HepG2 (cell line): ENCODE data around the gene CLPTM1. TPM values are rescaled to one million over a fixed set of nuclear protein-coding genes. Genes with fewer than 3 reads are reported as not detected.

Source experiments
- ATF1 ChIP-seq: IDR thresholded peaks from 2 replicates; pipeline ENCODE4 v1.6.1; 2016; ENCODE audit warnings: mild to moderate bottlenecking, control low read depth
- ATF7-NPFF ChIP-seq: sonication (generic); formaldehyde crosslinking; IDR thresholded peaks from 2 replicates; pipeline ENCODE4 v1.8.1; 2023; ENCODE audit warnings: mild to moderate bottlenecking, low read depth, missing genetic modification reagents, moderate library complexity
- DMTF1 ChIP-seq: sonication (generic); formaldehyde crosslinking; IDR thresholded peaks from 2 replicates; pipeline ENCODE4 v1.4.0; 2020; ENCODE audit warnings: mild to moderate bottlenecking, missing genetic modification reagents
- KDM5A ChIP-seq: fragments of 200-600 bp; sonication (generic); IDR thresholded peaks from 2 replicates; pipeline ENCODE4 v1.7.0; 2018; ENCODE audit warnings: antibody characterized with exemption, mild to moderate bottlenecking, low read length, borderline replicate concordance
- KMT2A ChIP-seq: sonication (generic); formaldehyde crosslinking; IDR thresholded peaks from 2 replicates; pipeline ENCODE4 v1.4.0; 2020; ENCODE audit warnings: missing genetic modification reagents
- MTF2 ChIP-seq: sonication (generic); formaldehyde crosslinking; IDR thresholded peaks from 2 replicates; pipeline ENCODE4 v1.5.0; 2020; ENCODE audit warnings: missing genetic modification reagents, borderline replicate concordance
- NCOA5 ChIP-seq: sonication (generic); formaldehyde crosslinking; IDR thresholded peaks from 2 replicates; pipeline ENCODE4 v1.4.0; 2020; ENCODE audit warnings: missing genetic modification reagents
- NFE2 ChIP-seq: sonication (generic); formaldehyde crosslinking; IDR thresholded peaks from 2 replicates; pipeline ENCODE4 v1.4.0; 2020; ENCODE audit warnings: missing genetic modification reagents
- PHF5A ChIP-seq: IDR thresholded peaks from one replicate; pipeline ENCODE4 v1.6.1; 2018; ENCODE audit warnings: low read depth, missing genetic modification reagents; ENCODE audit not compliant: unreplicated experiment
- POLR2AphosphoS2 ChIP-seq: IDR thresholded peaks from 2 replicates; pipeline ENCODE4 v1.6.1; 2011; ENCODE audit warnings: low read depth, low read length, improper control_type of control experiment
- PPARG ChIP-seq: conservative IDR thresholded peaks from 2 replicates; pipeline ENCODE4 v1.6.1; 2016; ENCODE audit warnings: missing biosample characterization, missing genetic modification reagents
- RBM22 ChIP-seq: fragments of 200-400 bp; formaldehyde crosslinking; optimal IDR thresholded peaks from 2 replicates; pipeline ENCODE3; 2017; ENCODE audit warnings: mild to moderate bottlenecking, low read length, moderate library complexity
- RXRA ChIP-seq: sonication (generic); formaldehyde crosslinking; IDR thresholded peaks from 2 replicates; pipeline ENCODE4 v1.5.1; 2020; ENCODE audit warnings: missing genetic modification reagents
- SALL1 ChIP-seq: sonication (generic); formaldehyde crosslinking; IDR thresholded peaks from 2 replicates; pipeline ENCODE4 v1.8.0; 2022; ENCODE audit warnings: mild to moderate bottlenecking, missing genetic modification reagents
- SATB2 ChIP-seq: sonication (generic); formaldehyde crosslinking; IDR thresholded peaks from 2 replicates; pipeline ENCODE4 v1.5.0; 2020; ENCODE audit warnings: missing genetic modification reagents
- SETDB1 ChIP-seq: sonication (generic); formaldehyde crosslinking; IDR thresholded peaks from 2 replicates; pipeline ENCODE4 v1.5.1; 2020; ENCODE audit warnings: missing genetic modification reagents, mild to moderate bottlenecking, borderline replicate concordance
- SIN3A ChIP-seq: IDR thresholded peaks from 2 replicates; pipeline ENCODE4 v1.6.1; 2011; ENCODE audit warnings: low read depth, mild to moderate bottlenecking, control low read depth, low read length, borderline replicate concordance
- SOX6 ChIP-seq, 2 experiments: fragments of 450-650 bp in 1 of 2; sonication (generic) in 1 of 2; formaldehyde crosslinking in 1 of 2; IDR thresholded peaks; 2 replicates each; pipeline versions ENCODE4 v1.4.0 to v1.6.1; 2017 to 2020; ENCODE audit warnings: antibody characterized with exemption in 1 of 2, mild to moderate bottlenecking in 1 of 2, missing genetic modification reagents in 1 of 2
- ZFAT ChIP-seq: sonication (generic); formaldehyde crosslinking; conservative IDR thresholded peaks from 2 replicates; pipeline ENCODE4 v1.8.1; 2023; ENCODE audit warnings: missing genetic modification reagents, inconsistent platforms
- ZMAT5 ChIP-seq: sonication (generic); formaldehyde crosslinking; IDR thresholded peaks from 2 replicates; pipeline ENCODE4 v1.5.0; 2020; ENCODE audit warnings: mild to moderate bottlenecking, low read depth, missing genetic modification reagents, borderline replicate concordance
- ZMYM3 ChIP-seq: sonication (generic); formaldehyde crosslinking; IDR thresholded peaks from 2 replicates; pipeline ENCODE4 v1.5.1; 2020; ENCODE audit warnings: mild to moderate bottlenecking, missing genetic modification reagents
- ZNF263 ChIP-seq: sonication (generic); formaldehyde crosslinking; IDR thresholded peaks from 2 replicates; pipeline ENCODE4 v1.4.0; 2020; ENCODE audit warnings: missing genetic modification reagents
- ZNF296 ChIP-seq: sonication (generic); formaldehyde crosslinking; conservative IDR thresholded peaks from 2 replicates; pipeline ENCODE4 v1.5.0; 2020; ENCODE audit warnings: mild to moderate bottlenecking, missing genetic modification reagents
- ZNF556 ChIP-seq: sonication (generic); formaldehyde crosslinking; IDR thresholded peaks from 2 replicates; pipeline ENCODE4 v1.4.0; 2020; ENCODE audit warnings: mild to moderate bottlenecking, missing genetic modification reagents, borderline replicate concordance
- ZNF781 ChIP-seq: sonication (generic); formaldehyde crosslinking; IDR thresholded peaks from 2 replicates; pipeline ENCODE4 v1.5.1; 2020; ENCODE audit warnings: borderline replicate concordance, mild to moderate bottlenecking, missing genetic modification reagents; ENCODE audit errors: not compliant biosample characterization
- polyA plus RNA-seq, 8 experiments: library from polyadenylated mRNA; depleted of rRNA in 3 of 8; stranded (reverse) in 7 of 8; unstranded in 1 of 8; fragments of >200 nt; fragmentation: Illumina TruSeq in 4 of 8; extraction: Trizol in 4 of 8; gene quantifications; 2 replicates each; pipeline versions ENCODE4 v1.2.1 to v1.2.3, GENCODE V29; 2011 to 2016; ENCODE audit warnings: low read depth in 4 of 8, missing spikeins in 1 of 8, mixed read lengths in 1 of 8; ENCODE audit not compliant: insufficient read depth in 1 of 8
- total RNA-seq, 5 experiments: library from RNA; depleted of rRNA; stranded (reverse); fragments of >200 nt; fragmentation: Illumina TruSeq; extraction: Trizol; gene quantifications; 2 replicates each; pipeline ENCODE4 v1.2.3, GENCODE V29; 2016; ENCODE audit warnings: low read depth in 1 of 5
- TF ChIP-seq, protein P1 (sequence below): sonication (generic); formaldehyde crosslinking; IDR thresholded peaks from 2 replicates; pipeline ENCODE4 v1.5.1; 2020; ENCODE audit warnings: missing genetic modification reagents, mild to moderate bottlenecking, borderline replicate concordance
- TF ChIP-seq, protein P2 (sequence below): sonication (generic); formaldehyde crosslinking; IDR thresholded peaks from 2 replicates; pipeline ENCODE4 v1.4.0; 2020; ENCODE audit warnings: mild to moderate bottlenecking, missing genetic modification reagents
- TF ChIP-seq, protein P3 (sequence below): sonication (generic); formaldehyde crosslinking; IDR thresholded peaks from 2 replicates; pipeline ENCODE4 v1.5.0; 2020; ENCODE audit warnings: missing genetic modification reagents

The CLPTM1 gene
- total and polyA plus RNA-seq, 2 of the 13 experiments (the other 11 are each of a cell fraction or from before 2014, with no cell fraction given): 34.9 to 42.8 TPM

DNA sequence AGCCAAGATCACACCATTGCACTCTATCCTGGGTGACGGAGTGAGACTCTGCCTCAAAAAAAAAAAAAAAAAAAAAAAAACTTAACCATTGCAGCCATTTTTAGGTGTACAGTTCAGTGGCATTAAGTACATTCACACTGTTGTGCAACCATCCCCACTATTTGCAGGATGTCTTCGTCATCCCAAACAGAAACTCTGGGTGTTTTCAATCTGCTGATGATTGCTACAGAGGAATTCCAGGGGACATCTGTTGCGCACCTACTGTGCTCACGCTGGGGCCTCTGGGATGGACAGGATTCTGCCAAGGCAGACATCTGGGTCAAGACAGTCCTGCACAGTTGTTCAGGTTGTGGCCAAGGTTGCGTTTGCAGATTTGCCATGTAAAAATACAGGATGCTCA is 15.5 kb upstream of the CLPTM1 start (continued):
- TF ChIP-seq, protein P1, sequence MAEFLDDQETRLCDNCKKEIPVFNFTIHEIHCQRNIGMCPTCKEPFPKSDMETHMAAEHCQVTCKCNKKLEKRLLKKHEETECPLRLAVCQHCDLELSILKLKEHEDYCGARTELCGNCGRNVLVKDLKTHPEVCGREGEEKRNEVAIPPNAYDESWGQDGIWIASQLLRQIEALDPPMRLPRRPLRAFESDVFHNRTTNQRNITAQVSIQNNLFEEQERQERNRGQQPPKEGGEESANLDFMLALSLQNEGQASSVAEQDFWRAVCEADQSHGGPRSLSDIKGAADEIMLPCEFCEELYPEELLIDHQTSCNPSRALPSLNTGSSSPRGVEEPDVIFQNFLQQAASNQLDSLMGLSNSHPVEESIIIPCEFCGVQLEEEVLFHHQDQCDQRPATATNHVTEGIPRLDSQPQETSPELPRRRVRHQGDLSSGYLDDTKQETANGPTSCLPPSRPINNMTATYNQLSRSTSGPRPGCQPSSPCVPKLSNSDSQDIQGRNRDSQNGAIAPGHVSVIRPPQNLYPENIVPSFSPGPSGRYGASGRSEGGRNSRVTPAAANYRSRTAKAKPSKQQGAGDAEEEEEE (CRISPR knock-in tag): no peak
- no peak for TF ChIP-seq RBM22
- TF ChIP-seq SETDB1 (CRISPR knock-in tag): no peak
- no peak for TF ChIP-seq ATF7-NPFF (CRISPR knock-in tag)
- no peak for TF ChIP-seq NFE2
- no peak for TF ChIP-seq ZFAT
- TF ChIP-seq KMT2A (CRISPR knock-in tag): no peak
- no peak for TF ChIP-seq KDM5A
- no peak; the same call in 1 of the 2 replicates for TF ChIP-seq SALL1 (CRISPR knock-in tag)
- TF ChIP-seq ZNF263 (CRISPR knock-in tag): no peak
- TF ChIP-seq POLR2AphosphoS2: no peak
- peak; percentile 65 for TF ChIP-seq ZMYM3 (CRISPR knock-in tag)
- TF ChIP-seq MTF2 (CRISPR knock-in tag): no peak
- TF ChIP-seq RXRA (CRISPR knock-in tag): no peak; the same call in 1 of the 2 replicates
- no peak for TF ChIP-seq SATB2
- no peak for TF ChIP-seq PHF5A
- TF ChIP-seq ZNF781 (CRISPR knock-in tag): no peak
- TF ChIP-seq, protein P2, sequence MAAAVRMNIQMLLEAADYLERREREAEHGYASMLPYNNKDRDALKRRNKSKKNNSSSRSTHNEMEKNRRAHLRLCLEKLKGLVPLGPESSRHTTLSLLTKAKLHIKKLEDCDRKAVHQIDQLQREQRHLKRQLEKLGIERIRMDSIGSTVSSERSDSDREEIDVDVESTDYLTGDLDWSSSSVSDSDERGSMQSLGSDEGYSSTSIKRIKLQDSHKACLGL: no peak
- no peak for TF ChIP-seq DMTF1 (CRISPR knock-in tag)
- TF ChIP-seq NCOA5 (CRISPR knock-in tag): no peak
- no peak for TF ChIP-seq PPARG (CRISPR knock-in tag)
- TF ChIP-seq, protein P3, sequence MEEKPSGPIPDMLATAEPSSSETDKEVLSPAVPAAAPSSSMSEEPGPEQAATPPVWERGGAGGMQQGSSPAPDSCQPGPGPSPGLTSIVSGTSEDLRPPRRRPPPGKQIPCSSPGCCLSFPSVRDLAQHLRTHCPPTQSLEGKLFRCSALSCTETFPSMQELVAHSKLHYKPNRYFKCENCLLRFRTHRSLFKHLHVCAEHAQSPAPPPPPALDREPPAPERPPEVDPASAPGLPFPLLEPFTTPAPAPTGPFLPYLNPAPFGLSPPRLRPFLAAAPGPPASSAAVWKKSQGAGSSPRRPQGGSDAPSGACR (CRISPR knock-in tag): no peak
- no peak for TF ChIP-seq SOX6 (IDR thresholded peaks at IDR 0.05)
- peak; percentile 36; the same call in 1 of the 2 replicates for TF ChIP-seq SOX6 (CRISPR knock-in tag; IDR thresholded peaks at IDR 0.05)
- TF ChIP-seq ZNF556 (CRISPR knock-in tag): no peak
- no peak for TF ChIP-seq ATF1 (CRISPR knock-in tag)
- no peak for TF ChIP-seq SIN3A
- TF ChIP-seq ZNF296: no peak
- TF ChIP-seq ZMAT5 (CRISPR knock-in tag): no peak
